Adrenal gland (tissue), 5 donors: ENCODE measurements around the gene CEP170.
"Not testable (repeated sequence)": the region's sequence is repeated elsewhere in the genome, so short reads cannot be mapped to it uniquely, and the experiment has no call there.

Experiments
- POLR2A ChIP-seq, 2 donors: fragments of 450-650 bp; IDR thresholded peaks; one replicate each; pipeline ENCODE4 v1.6.1; 2017; ENCODE audit warnings: antibody characterized with exemption in 2 of 2, mild to moderate bottlenecking in 2 of 2, moderate library complexity in 1 of 2
- TF ChIP-seq, protein P1 (sequence below), 6 experiments: fragments of 450-650 bp in 4 of 6; fragments of 200-600 bp in 2 of 6; sonication (generic) in 1 of 6; IDR thresholded peaks; 1 replicate in 5 of 6; 2 replicates in 1 of 6; pipeline versions ENCODE4 v1.5.1 to v1.8.0; 2016 to 2021; ENCODE audit warnings: antibody characterized with exemption in 6 of 6, mild to moderate bottlenecking in 2 of 6, moderate library complexity in 1 of 6
- donor health status: DM: no; HTN: no; CAD: no.

DNA sequence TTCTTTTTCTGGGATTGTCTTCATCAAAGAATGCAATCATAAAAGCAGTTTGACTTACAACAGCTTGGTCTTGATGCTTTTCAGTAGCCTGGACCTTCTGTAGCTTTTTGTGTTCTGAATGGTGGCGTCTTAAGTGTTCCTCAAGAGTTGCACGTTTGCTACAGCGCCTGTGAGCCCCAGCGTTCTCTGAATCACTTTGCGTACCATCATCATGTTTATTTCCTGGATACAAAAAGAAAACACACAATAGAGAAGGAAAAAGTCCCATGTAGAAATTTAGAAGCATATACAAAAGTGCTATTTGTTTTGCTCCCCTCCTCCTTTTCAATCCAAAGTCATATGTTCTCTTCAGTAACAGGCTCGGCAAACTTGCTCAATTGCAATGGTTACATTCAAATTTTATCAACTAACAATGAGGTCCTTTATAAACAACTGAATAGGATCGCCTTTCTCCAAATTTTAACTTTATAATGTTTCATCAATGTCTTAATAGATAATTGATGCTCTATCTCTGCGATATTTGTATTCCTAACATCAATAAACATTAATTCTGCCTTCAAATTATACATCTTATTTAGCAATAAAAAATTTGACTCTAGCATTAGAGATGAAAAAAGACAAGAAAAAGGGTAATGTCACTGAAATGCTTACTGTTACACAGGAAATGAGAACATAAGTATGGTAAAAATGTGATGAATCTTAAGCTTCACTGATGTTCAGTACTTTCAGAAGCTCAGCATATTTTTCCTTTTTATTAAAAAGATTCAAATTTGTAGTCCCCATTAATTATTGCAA lies 68.7 kb downstream of the CEP170 start:
- TF ChIP-seq POLR2A (IDR thresholded peaks at IDR 0.05): not testable (repeated sequence)
- TF ChIP-seq, protein P1, sequence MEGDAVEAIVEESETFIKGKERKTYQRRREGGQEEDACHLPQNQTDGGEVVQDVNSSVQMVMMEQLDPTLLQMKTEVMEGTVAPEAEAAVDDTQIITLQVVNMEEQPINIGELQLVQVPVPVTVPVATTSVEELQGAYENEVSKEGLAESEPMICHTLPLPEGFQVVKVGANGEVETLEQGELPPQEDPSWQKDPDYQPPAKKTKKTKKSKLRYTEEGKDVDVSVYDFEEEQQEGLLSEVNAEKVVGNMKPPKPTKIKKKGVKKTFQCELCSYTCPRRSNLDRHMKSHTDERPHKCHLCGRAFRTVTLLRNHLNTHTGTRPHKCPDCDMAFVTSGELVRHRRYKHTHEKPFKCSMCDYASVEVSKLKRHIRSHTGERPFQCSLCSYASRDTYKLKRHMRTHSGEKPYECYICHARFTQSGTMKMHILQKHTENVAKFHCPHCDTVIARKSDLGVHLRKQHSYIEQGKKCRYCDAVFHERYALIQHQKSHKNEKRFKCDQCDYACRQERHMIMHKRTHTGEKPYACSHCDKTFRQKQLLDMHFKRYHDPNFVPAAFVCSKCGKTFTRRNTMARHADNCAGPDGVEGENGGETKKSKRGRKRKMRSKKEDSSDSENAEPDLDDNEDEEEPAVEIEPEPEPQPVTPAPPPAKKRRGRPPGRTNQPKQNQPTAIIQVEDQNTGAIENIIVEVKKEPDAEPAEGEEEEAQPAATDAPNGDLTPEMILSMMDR (IDR thresholded peaks at IDR 0.05): not testable (repeated sequence)
